Gastrocnemius medialis (tissue), 4 donors: ENCODE measurements around the gene SOHLH1.

Source experiments
- POLR2A ChIP-seq, 2 donors: fragments of 450-650 bp; IDR thresholded peaks; one replicate each; pipeline ENCODE4 v1.6.1; 2017; ENCODE audit warnings: antibody characterized with exemption in 2 of 2, mild to moderate bottlenecking in 2 of 2, moderate library complexity in 2 of 2
- TF ChIP-seq, protein P1 (sequence below), 5 experiments: fragments of 450-650 bp in 3 of 5; fragments of 200-600 bp in 2 of 5; sonication (generic) in 2 of 5; IDR thresholded peaks in 4 of 5; conservative IDR thresholded peaks in 1 of 5; 1 replicate in 4 of 5; 2 replicates in 1 of 5; pipeline ENCODE4 v1.5.1; 2016 to 2019; ENCODE audit warnings: antibody characterized with exemption in 5 of 5, mild to moderate bottlenecking in 3 of 5, moderate library complexity in 3 of 5

DNA sequence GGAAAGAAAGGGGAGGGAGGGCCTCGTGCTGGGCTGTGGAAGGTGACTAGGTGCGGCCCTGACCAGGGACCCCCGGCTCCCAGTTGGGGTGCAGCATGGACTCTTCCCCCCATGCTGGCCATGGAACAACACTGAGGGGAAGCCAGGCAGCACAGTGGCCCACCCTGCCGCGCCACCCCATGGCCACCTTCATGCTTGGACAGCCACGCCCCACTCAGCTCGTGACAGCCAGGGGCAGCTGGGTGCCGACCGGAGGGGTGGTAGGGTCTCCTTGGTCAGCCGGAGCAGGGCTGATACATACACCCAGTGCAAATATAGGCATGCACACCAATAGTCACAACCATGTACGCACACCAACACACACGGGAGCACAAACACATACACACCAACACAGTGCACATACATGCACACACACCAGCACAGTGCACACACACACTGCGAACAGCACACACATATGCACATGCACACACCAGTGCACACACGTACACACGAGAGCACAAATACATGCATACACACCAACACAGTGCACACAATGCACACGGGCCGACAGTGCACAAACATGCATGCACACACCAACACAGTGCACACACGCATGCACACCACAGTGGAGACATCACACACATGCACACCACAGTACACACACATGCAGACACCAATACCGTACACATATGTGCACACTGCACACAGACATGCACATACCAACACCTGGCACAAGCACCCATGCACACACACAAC lies 8.3 kb downstream of the SOHLH1 start:
- TF ChIP-seq, protein P1, sequence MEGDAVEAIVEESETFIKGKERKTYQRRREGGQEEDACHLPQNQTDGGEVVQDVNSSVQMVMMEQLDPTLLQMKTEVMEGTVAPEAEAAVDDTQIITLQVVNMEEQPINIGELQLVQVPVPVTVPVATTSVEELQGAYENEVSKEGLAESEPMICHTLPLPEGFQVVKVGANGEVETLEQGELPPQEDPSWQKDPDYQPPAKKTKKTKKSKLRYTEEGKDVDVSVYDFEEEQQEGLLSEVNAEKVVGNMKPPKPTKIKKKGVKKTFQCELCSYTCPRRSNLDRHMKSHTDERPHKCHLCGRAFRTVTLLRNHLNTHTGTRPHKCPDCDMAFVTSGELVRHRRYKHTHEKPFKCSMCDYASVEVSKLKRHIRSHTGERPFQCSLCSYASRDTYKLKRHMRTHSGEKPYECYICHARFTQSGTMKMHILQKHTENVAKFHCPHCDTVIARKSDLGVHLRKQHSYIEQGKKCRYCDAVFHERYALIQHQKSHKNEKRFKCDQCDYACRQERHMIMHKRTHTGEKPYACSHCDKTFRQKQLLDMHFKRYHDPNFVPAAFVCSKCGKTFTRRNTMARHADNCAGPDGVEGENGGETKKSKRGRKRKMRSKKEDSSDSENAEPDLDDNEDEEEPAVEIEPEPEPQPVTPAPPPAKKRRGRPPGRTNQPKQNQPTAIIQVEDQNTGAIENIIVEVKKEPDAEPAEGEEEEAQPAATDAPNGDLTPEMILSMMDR (IDR thresholded peaks at IDR 0.05 in 4 of 5, conservative IDR thresholded peaks at IDR 0.05 in 1 of 5), result no peak
- TF ChIP-seq POLR2A (IDR thresholded peaks at IDR 0.05), result no peak
